ENCODE measurements around the gene TTC7B. TPM values are rescaled to one million over a fixed set of nuclear protein-coding genes. Genes with fewer than 3 reads are reported as not detected.

The TTC7B gene
- total RNA-seq, 1 experiment from 2014 or later: 70.6 TPM

DNA sequence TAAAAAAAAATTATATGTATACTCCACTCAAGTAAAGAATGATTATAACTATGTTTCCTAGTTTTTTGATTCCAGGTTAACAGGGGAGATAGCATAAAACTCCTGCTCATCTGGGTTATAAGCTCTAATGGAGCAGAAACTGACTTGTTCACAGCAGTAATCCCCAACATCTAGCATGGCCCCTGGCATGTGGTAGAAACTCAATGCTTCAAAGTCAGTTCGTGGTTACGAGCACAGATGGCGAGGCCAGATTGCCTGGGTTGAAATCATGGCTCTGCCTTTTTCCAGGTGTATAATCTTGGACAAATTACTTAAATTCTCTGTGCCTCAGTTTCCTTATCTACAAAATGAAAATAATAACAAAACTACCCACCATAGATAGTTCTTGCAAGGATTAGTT, 183.8 kb downstream of the TTC7B start:
- H3K4me2 ChIP-seq (ENCODE audit: low read length): no peak overlapping the region
- H3K4me1 ChIP-seq (ENCODE audit: control insufficient read depth in 1 of 2, insufficient read depth in 2 of 2, low read length in 2 of 2): 0 out of 4 replicates have a peak, but pooled peaks cover 0 to 4% of the 10 kb centered on the region in 2 experiments
- no peaks in the 10 kb centered on the region for H3K36me3 ChIP-seq (ENCODE audit: control insufficient read depth in 1 of 2, insufficient read depth in 2 of 2, low read length in 2 of 2)
- ChIA-PET RAD21 (ENCODE audit: low non-redundant PET in 1 of 2, low total read pairs in 2 of 2, uncharacterized antibody in 2 of 2, unreplicated experiment in 2 of 2) (no interaction called here), POLR2A (no interaction called here), CTCF (no interaction called here)
- H3K79me2 ChIP-seq (ENCODE audit: insufficient read depth, low read length): no peaks in the 10 kb centered on the region
- TF ChIP-seq, protein P1, sequence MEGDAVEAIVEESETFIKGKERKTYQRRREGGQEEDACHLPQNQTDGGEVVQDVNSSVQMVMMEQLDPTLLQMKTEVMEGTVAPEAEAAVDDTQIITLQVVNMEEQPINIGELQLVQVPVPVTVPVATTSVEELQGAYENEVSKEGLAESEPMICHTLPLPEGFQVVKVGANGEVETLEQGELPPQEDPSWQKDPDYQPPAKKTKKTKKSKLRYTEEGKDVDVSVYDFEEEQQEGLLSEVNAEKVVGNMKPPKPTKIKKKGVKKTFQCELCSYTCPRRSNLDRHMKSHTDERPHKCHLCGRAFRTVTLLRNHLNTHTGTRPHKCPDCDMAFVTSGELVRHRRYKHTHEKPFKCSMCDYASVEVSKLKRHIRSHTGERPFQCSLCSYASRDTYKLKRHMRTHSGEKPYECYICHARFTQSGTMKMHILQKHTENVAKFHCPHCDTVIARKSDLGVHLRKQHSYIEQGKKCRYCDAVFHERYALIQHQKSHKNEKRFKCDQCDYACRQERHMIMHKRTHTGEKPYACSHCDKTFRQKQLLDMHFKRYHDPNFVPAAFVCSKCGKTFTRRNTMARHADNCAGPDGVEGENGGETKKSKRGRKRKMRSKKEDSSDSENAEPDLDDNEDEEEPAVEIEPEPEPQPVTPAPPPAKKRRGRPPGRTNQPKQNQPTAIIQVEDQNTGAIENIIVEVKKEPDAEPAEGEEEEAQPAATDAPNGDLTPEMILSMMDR (IDR thresholded peaks at IDR 0.05 in 2 of 3, conservative IDR thresholded peaks at IDR 0.05 in 1 of 3; ENCODE audit: borderline replicate concordance in 1 of 3, insufficient read depth in 1 of 3, low read depth in 2 of 3, low read length in 2 of 3): no peak
- TF ChIP-seq, protein P2, sequence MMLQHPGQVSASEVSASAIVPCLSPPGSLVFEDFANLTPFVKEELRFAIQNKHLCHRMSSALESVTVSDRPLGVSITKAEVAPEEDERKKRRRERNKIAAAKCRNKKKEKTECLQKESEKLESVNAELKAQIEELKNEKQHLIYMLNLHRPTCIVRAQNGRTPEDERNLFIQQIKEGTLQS (IDR thresholded peaks at IDR 0.05): no peak
- no peak for TF ChIP-seq SP1 (IDR thresholded peaks at IDR 0.05; ENCODE audit: low read depth)
- TF ChIP-seq SRF (IDR thresholded peaks at IDR 0.05; ENCODE audit: low read depth): no peak
- no peak for TF ChIP-seq ELF1 (IDR thresholded peaks at IDR 0.05; ENCODE audit: borderline replicate concordance, low read depth)
- TF ChIP-seq ZNF274 (IDR thresholded peaks at IDR 0.05; ENCODE audit: low read depth, low read length): no peak
- TF ChIP-seq SIN3A (IDR thresholded peaks at IDR 0.05; ENCODE audit: low read depth): no peak
- no peak for TF ChIP-seq EZH2phosphoT487 (IDR thresholded peaks at IDR 0.05; ENCODE audit: borderline replicate concordance)
- TF ChIP-seq, protein P3, sequence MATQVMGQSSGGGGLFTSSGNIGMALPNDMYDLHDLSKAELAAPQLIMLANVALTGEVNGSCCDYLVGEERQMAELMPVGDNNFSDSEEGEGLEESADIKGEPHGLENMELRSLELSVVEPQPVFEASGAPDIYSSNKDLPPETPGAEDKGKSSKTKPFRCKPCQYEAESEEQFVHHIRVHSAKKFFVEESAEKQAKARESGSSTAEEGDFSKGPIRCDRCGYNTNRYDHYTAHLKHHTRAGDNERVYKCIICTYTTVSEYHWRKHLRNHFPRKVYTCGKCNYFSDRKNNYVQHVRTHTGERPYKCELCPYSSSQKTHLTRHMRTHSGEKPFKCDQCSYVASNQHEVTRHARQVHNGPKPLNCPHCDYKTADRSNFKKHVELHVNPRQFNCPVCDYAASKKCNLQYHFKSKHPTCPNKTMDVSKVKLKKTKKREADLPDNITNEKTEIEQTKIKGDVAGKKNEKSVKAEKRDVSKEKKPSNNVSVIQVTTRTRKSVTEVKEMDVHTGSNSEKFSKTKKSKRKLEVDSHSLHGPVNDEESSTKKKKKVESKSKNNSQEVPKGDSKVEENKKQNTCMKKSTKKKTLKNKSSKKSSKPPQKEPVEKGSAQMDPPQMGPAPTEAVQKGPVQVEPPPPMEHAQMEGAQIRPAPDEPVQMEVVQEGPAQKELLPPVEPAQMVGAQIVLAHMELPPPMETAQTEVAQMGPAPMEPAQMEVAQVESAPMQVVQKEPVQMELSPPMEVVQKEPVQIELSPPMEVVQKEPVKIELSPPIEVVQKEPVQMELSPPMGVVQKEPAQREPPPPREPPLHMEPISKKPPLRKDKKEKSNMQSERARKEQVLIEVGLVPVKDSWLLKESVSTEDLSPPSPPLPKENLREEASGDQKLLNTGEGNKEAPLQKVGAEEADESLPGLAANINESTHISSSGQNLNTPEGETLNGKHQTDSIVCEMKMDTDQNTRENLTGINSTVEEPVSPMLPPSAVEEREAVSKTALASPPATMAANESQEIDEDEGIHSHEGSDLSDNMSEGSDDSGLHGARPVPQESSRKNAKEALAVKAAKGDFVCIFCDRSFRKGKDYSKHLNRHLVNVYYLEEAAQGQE (IDR thresholded peaks at IDR 0.05; ENCODE audit: low read depth): no peak
- TF ChIP-seq EZH2 (IDR thresholded peaks at IDR 0.05): no peak
- TF ChIP-seq CEBPB (IDR thresholded peaks at IDR 0.05; ENCODE audit: low read depth): no peak
- no peak for TF ChIP-seq RAD21 (IDR thresholded peaks at IDR 0.05; ENCODE audit: low read depth)
- no peak for TF ChIP-seq JUND (IDR thresholded peaks at IDR 0.05)
- TF ChIP-seq ZFX (IDR thresholded peaks at IDR 0.05): no peak
- no peak for TF ChIP-seq POLR2AphosphoS5 (IDR thresholded peaks at IDR 0.05; ENCODE audit: low read depth, low read length)
- H3K9me2 ChIP-seq (ENCODE audit: insufficient read depth): no peaks in the 10 kb centered on the region
- no peaks in the 10 kb centered on the region for H3K9me3 ChIP-seq (ENCODE audit: control insufficient read depth in 1 of 2, insufficient read depth in 1 of 2, low read depth in 1 of 2, low read length in 2 of 2)
- no peak overlapping the region for H3K9ac ChIP-seq (ENCODE audit: low read length)
- H3K27me3 ChIP-seq (ENCODE audit: insufficient read depth, low read length): no peaks in the 10 kb centered on the region
- H3K4me3 ChIP-seq (replicated peaks in 1 of 2; ENCODE audit: low read depth in 1 of 2, low read length in 2 of 2): no peak overlapping the region
- ATAC-seq (no peak), DNase-seq (ENCODE audit: low read depth, low spot score) (no peak)
- intact Hi-C loops (cut with micrococcal nuclease): no loop called here
- H4K20me1 ChIP-seq (ENCODE audit: insufficient read depth): no peaks in the 10 kb centered on the region
- H2AFZ ChIP-seq (ENCODE audit: low read depth, low read length, poor library complexity, severe bottlenecking): no peak overlapping the region
- no TSS peak for BruUV-seq (replicated peaks)
- H3K27ac ChIP-seq (ENCODE audit: low read depth, low read length): no peak overlapping the region
